Middle frontal gyrus (tissue), 1 donor: ENCODE measurements around the gene P4HA3.
A peak's percentile ranks its signal among the peaks of the same experiment; 100 is the strongest.
"Not testable (repeated sequence)": the region's sequence is repeated elsewhere in the genome, so short reads cannot be mapped to it uniquely, and the experiment has no call there.

Source experiments
- DNase-seq: peaks from one replicate; pipeline ENCODE4 v3.0.0-alpha.2; 2015; ENCODE audit warnings: low spot score; ENCODE audit errors: extremely low spot score

The P4HA3 gene

GRCh38 chr11:74311352-74311926, at the start of gene P4HA3:
Gene P4HA3 (minus strand): TSS chr11:74311640. CDS start chr11:74311611, 29 bp downstream.
- DNase-seq: no peak

- no peak for DNase-seq
Measured at GRCh38 chr11:74357449-74357848, 46.0 kb upstream of the P4HA3 start.

DNA sequence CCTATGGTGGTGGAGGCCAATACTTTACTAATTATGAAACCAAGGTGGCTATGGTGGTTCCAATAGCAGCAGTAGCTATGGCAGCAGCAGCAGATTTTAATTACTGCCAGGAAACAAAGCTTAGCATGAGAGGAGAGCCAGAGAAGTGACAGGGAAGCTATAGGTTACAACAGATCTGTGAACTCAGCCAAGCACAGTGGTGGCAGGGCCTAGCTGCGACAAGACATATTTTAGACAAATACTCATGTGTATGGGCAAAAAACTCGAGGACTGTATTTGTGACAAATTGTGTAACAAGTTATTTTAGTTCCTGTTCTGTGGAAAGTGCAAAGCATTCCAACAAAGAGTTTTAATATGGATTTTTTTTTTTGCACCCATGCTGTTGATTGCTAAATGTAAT, 44.2 kb upstream of the P4HA3 start:
- DNase-seq: no peak

DNA sequence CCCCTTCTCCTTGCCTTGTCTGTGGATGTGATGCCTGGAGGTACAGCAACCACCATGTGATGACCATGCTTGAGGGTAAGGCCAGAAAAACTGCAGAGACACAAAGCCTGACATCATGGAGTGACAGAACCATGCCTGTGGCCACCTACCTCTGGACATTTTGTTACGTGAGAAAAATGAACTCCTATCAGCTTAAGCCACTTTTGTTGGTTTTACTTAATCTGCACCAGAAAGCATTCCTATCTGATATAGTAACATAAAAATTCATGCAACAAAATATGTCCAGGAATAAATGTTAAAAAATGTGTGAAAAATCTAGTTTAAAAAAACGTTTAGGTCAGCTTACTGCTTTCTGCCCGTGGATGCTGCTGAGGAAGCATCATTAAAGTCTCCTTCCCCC, 42.6 kb upstream of the P4HA3 start:
- no peak for DNase-seq

GRCh38 chr11:74347381-74347780, 35.9 kb upstream of the P4HA3 start:
- DNase-seq: no peak

- DNase-seq: no peak
Measured at GRCh38 chr11:74345420-74345819, 34.0 kb upstream of the P4HA3 start.

- no peak for DNase-seq
Measured at GRCh38 chr11:74341921-74342320, 30.5 kb upstream of the P4HA3 start.

DNA sequence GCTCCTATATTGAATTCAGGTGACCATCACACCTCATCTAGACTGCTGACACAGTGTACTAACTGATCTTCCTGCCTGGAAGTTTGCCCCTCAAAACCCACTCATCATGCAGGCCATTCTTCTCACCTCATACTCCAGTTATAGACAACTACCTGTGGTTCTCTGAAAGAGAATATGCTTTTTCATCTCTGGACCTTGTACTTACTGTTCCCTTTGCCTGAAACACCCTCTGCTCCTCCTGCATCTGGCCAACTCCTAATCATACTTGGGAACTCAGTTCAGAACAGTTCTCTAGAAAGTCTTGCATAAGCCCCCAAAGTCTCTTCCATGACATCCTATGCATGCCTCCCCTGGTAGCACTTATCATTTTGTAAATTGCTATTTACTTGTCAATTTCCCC, 28.2 kb upstream of the P4HA3 start:
- no peak for DNase-seq

DNA sequence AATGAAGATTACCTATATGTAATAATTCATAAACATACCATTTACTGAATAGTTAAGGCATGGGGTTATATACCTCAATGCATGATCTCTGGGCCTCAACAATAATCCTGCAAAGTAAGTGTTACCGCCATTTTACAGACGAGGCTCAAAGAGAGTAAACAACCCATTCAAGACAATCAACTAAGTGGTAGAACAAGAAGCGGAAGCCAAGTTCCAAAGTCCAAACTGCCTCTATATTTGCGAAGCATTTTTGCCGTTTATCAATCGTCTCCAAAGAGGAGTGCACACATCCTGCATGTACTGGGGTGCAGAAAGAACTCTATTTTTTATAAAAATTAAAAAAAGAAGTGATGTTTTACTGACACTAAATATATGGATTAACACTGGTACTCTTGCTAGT, 27.5 kb upstream of the P4HA3 start:
- DNase-seq: no peak

DNA sequence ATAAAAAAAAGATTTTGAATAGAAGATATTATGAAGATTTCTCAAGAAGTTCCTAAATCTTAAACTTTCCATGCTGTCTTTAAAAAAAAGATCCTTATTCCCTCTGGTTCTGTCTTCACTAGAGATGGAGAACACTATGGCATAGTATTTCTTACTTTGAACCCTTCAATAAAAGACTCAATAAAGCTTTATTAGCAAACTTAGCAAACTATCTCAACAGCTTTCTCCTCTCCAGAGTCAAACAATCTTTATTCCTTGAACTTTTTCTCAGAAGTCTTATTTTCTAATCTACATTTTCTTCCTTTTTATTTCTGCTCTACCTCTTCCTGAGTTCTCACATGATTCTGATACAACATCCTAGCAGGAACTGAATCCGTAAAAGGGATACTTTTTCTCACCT, 21.8 kb upstream of the P4HA3 start:
- no peak for DNase-seq

DNA sequence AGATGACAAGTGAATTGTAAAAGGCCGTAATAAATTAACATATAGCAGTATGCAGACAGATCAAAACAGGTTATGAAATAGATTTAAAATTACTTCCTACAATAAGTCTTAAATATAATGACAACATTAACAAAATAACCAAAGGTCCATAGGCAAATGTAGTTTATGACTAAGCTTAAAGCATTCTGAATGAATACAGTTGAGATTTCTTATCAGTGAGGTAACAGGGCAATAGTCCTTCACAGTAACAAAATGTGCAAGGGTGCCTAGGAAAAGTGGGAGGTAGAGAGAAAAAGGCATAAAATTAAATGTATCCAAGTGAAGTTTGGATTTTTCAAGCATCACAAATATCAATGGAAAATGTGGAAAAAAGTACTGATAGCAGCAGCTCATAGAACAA, 20.9 kb upstream of the P4HA3 start:
- no peak for DNase-seq

GRCh38 chr11:74331000-74331399, 19.6 kb upstream of the P4HA3 start:
- not testable (repeated sequence) for DNase-seq

DNA sequence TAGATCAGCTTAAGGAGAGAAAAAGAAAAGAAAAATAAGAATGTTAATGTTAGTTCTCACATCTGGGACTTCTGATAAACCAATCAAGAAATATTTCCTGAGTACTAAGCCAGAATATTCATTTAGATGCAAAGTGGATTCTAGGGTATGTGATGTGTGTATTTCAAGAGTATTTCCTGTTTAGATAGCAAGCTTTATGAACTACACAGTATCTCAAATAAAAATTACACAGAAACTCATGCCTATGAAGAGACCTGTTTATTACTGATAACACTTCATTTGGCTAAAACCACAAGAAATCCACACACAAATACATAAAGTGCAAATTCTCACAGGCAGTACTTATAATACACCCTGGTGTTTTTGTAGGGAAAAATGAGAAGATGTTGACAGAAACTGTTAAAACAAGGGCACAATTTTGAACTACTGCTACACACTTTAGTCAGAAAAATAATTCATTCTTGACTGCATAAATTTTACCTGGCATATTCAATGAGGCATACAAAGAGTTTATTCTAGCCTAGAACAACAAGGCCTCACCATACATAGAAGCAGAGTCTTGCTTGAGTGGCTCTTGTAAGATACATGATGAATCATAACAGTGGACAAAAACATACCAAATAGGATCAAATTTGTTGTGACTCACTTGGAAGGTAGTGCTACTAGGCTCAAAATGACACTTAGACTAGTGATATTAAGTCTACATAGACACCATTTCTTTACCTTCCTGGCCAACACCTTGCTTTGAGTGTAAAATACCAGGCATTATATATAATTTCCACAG, 18.8 kb upstream of the P4HA3 start:
- no peak for DNase-seq

GRCh38 chr11:74327076-74327475, 15.6 kb upstream of the P4HA3 start:
- DNase-seq: no peak

DNA sequence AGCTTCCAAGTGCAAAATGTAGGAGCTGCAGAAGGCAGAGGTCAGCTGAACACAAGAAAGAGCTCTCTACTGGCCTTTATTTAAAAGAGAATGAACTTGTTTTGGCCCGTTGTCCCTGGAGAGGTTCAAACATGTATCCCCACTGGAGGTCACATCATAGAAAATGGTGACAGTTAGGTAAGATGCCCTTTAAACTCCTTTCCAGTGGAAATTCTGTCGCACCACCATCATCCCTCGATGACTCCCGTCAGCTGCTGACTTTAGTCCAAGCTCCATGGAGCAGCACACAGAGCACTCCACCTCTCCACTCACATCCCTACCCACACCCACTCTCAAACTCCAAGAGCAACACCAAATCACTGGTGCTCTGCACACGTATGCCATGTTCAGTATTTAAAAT, 15.2 kb upstream of the P4HA3 start:
- DNase-seq: no peak

GRCh38 chr11:74325649-74326645, 14.5 kb upstream of the P4HA3 start:
- peak; percentile 64 for DNase-seq

GRCh38 chr11:74322667-74323066, 11.2 kb upstream of the P4HA3 start:
- DNase-seq: no peak

DNA sequence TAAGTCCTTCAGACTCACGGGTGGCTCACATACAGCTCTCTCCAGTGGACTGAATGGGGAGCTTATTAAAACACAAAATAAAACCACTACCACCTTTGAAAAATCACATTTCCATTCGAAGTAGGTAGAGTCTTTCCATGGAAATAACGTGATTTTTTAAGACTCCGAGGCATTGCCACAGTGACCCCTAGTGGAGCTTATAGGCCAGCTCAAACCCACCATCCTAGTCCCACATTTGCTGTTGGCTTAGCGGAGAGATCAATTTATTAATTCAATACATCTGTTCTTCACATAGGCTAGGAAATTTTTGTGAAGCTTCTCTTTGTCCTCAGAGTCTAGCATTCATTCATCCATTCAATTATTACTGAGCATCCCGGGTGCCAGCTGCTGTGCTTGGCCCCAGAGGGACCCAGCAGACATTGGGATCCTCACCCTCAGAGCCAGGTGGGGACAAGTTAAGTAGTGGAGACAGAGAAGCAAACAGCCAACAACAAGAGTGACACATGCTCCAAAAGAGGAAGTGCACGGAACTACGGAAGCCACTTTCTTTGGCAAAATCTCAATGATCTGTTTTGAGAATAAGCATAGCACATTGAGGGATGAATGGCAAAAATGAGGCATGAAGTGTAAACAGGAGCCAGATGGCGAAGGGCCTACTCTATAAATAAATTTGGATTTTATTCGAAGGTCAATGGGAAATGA, 10.2 kb upstream of the P4HA3 start:
- DNase-seq: no peak

DNA sequence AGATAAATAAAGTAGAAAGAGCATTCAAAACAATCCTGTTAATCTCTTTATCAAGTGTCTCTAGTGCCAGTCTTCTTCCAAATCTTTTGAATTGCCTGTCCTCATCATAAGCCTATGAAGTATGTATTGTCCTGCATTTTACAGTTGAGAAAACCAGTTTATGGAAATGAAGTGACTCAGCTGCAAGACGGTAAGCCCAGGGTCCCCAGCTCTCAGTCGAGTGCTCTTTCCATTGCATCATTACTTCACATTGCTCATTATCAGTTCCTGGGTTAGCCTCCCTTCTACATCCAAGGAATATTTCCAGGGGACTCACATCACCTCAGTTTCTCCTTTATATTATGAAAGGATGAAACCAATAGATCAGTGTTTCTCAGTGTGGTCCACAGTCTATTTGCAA, 9.1 kb upstream of the P4HA3 start:
- no peak for DNase-seq

- no peak for DNase-seq
Measured at GRCh38 chr11:74319139-74319816, 7.8 kb upstream of the P4HA3 start.
